ENCODE data around the gene BCL7B.
A peak's percentile ranks its signal among the peaks of the same experiment; 100 is the strongest.
"Not testable (repeated sequence)": the region's sequence is repeated elsewhere in the genome, so short reads cannot be mapped to it uniquely, and the experiment has no call there.

The BCL7B gene

DNA sequence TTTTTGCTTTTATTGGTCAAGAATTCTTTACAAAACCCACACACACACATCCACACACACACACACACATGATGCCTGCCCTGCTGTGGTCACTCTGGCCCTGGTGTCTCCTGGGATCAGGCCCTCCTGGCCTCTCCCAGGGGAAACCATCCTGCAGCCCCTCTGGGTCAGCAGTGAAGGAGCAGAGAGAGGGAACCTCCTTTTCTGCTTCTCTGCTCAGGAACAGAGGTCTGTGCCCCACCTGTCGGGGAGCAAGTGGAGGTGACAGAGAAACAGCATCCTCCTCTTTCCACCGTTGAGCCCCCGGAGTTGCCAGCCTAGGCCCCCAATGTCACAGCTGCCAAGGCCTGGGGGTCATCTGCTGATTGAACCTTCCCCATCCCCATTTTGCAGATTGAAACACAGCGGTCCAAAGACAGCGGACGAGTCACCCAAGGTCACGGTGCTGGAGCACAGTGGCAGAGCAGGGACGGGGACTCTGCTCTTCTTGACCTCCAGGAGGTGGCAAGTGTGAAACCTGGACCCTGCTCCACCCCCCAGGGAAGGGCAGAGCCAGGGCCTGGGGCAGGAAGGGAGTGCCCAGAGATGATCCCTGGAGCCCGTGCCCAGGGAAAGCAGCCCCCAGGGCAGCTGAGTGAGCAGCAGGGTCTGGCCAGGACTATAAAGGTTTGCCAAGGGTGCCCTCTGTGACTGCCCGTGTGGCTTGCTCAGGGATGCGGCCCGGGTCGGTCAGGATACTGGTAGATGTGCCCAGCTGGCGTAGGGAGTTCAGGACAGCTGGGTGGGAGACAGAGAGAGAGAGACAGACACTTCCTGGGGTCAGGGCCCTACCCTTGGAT lies 35.9 kb upstream of the BCL7B start:
- DNase-seq (ENCODE audit: low read depth, low spot score): no peak
- no CpG with 5 or more reads among the region's 14 CpGs for WGBS (ENCODE audit: insufficient coverage, insufficient read length)
- no peak overlapping the region for H3K27ac ChIP-seq (ENCODE audit: low read length)
- no peak overlapping the region for H3K4me3 ChIP-seq (ENCODE audit: low read length)
- H3K9me3 ChIP-seq (ENCODE audit: control insufficient read depth, insufficient read depth, low read length): no peaks in the 10 kb centered on the region
- peaks cover 1% of the 10 kb centered on the region; the same call in 1 of the 2 replicates for H3K4me1 ChIP-seq (ENCODE audit: control insufficient read depth, insufficient read depth, low read length)
- H3K27me3 ChIP-seq (ENCODE audit: control insufficient read depth, insufficient read depth, low read length): no peaks in the 10 kb centered on the region
- H3K36me3 ChIP-seq (ENCODE audit: control insufficient read depth, insufficient read depth, low read length): no peaks in the 10 kb centered on the region

DNA sequence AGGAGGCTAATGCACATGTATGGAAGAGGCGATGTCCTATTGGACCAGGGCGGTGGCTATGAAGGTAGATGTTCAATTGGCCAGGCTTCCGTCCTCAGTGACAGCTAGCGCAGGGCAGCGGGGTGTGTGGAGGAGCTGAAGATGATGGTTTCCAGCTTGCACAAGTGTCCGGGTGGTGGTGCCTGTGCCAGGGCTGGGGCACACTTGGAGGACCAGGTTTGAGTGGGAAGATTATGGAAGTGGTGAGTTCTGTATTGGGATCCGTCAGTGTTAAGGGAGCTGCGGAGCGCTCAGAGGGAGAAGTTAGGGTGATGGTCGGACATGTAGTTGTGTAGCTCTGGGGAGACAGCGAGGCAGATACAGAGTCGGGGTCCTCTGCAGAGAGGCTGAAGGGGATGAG lies 29.4 kb upstream of the BCL7B start:
- Histone ChIP-seq H3K27ac (ENCODE audit: low read length) (no peak overlapping the region), H3K27me3 (ENCODE audit: control insufficient read depth, insufficient read depth, low read length) (no peaks in the 10 kb centered on the region; the same call in 1 of the 2 replicates), H3K36me3 (ENCODE audit: control insufficient read depth, insufficient read depth, low read length) (no peaks in the 10 kb centered on the region), H3K9me3 (ENCODE audit: control insufficient read depth, insufficient read depth, low read length) (no peaks in the 10 kb centered on the region), H3K4me3 (ENCODE audit: low read length) (no peak overlapping the region), H3K4me1 (ENCODE audit: control insufficient read depth, insufficient read depth, low read length) (no peaks in the 10 kb centered on the region)
- DNase-seq (ENCODE audit: low read depth, low spot score): no peak
- WGBS (ENCODE audit: insufficient coverage, insufficient read length): no CpG with 5 or more reads among the region's 12 CpGs

DNA sequence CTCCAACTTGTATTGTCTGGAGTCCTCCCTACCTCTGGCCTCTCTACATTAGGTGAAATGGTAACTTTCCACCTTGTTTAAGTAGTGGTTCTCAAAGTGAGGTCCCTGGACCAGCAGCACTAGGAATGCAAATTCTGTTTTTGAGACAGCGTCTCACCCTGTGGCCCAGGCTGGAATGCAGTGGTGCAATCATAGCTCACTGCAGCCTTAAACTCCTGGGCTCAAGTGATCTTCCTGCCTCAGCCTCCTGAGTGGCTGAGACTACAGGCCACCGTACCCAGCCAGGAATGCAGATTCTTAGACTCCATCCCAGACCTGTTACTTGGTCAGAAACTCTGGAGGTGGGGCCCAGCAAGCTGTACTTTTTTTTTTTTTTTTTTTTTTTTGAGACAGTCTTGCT lies 27.7 kb upstream of the BCL7B start:
- Histone ChIP-seq H3K36me3 (ENCODE audit: control insufficient read depth, insufficient read depth, low read length) (no peaks in the 10 kb centered on the region), H3K9me3 (ENCODE audit: control insufficient read depth, insufficient read depth, low read length) (no peaks in the 10 kb centered on the region), H3K4me3 (ENCODE audit: low read length) (no peak overlapping the region), H3K27ac (ENCODE audit: low read length) (no peak overlapping the region), H3K4me1 (ENCODE audit: control insufficient read depth, insufficient read depth, low read length) (no peaks in the 10 kb centered on the region), H3K27me3 (ENCODE audit: control insufficient read depth, insufficient read depth, low read length) (no peaks in the 10 kb centered on the region; the same call in 1 of the 2 replicates)
- no peak for DNase-seq (ENCODE audit: low read depth, low spot score)
- WGBS (ENCODE audit: insufficient coverage, insufficient read length): no CpG with 5 or more reads among the region's 2 CpGs

DNA sequence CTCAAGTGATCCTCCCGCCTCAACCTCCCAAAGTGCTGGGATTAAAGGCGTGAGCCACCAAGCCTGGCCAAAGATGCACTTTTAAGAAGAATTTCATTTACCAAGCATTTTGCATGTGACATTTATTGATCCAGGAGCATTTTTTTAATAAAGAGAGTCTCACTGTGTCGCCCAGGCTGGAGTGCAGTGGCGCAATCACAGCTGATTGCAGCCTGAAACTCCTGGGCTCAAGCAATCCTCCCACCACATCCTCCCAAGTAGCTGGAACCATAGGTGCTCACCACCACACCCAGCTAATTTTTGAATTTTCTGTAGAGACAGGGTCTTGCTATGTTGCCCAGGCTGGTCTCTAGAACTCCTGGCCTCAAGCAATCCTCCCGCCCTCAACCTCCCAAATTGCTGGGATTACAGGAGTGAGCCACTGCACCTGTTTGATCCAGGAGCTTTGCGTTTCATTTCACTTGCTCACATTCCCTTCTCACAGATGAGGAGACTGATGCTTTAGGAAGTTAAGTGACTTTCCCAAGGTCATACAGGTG lies 25.2 kb upstream of the BCL7B start:
- no CpG with 5 or more reads among the region's 6 CpGs for WGBS (ENCODE audit: insufficient coverage, insufficient read length)
- Histone ChIP-seq H3K4me3 (ENCODE audit: low read length) (no peak overlapping the region), H3K36me3 (ENCODE audit: control insufficient read depth, insufficient read depth, low read length) (no peaks in the 10 kb centered on the region), H3K27ac (ENCODE audit: low read length) (no peak overlapping the region), H3K4me1 (ENCODE audit: control insufficient read depth, insufficient read depth, low read length) (no peaks in the 10 kb centered on the region), H3K27me3 (ENCODE audit: control insufficient read depth, insufficient read depth, low read length) (no peaks in the 10 kb centered on the region; the same call in 1 of the 2 replicates), H3K9me3 (ENCODE audit: control insufficient read depth, insufficient read depth, low read length) (no peaks in the 10 kb centered on the region)
- DNase-seq (ENCODE audit: low read depth, low spot score): no peak

- not testable (repeated sequence) for H3K27me3 ChIP-seq (ENCODE audit: control insufficient read depth, insufficient read depth, low read length); H3K4me1 ChIP-seq (ENCODE audit: control insufficient read depth, insufficient read depth, low read length); H3K9me3 ChIP-seq (ENCODE audit: control insufficient read depth, insufficient read depth, low read length); H3K27ac ChIP-seq (ENCODE audit: low read length); H3K36me3 ChIP-seq (ENCODE audit: control insufficient read depth, insufficient read depth, low read length); DNase-seq (ENCODE audit: low read depth, low spot score); H3K4me3 ChIP-seq (ENCODE audit: low read length)
- WGBS (ENCODE audit: insufficient coverage, insufficient read length): no CpG with 5 or more reads among the region's 9 CpGs
These were observed 23.5 kb upstream of the BCL7B start for GRCh38 chr7:73581006-73581405.

DNA sequence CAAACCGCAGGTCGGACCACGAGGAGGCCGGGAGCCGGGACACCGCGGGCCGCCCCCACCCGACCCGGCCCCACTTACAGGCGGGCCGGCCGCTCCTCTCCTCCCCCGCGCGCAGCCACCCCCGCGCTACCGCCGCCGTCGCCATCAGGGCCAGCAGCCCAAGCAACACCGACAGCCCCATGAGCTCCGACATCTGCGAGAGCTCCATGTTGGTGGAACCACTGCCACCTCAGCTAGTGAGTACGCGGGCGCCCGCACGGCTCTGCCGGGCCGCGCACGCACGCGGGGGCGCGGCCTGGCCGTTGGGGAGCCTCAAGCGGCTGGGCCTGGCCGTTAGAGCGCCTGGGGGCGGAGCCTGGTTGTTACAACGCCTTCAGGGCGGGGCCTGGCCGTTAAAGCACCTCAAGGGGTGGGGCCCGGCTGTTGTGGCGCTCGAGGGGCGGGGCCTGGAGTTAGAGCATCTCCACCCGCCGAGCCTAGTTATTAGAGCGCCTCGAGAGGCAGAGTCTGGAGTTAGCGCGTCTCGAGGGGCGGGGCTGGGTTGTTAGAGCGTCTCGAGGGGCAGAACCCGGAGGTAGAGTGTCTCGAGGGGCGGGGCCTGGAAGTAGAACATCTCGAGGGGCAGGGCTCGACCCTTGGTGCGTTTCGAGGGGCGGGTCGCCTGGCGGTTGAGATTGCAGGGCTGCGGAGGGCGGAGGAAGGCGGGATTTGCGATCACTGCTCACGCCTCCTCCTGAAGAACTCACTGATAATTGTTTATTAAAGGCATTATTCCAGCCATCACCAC lies 21.0 kb upstream of the BCL7B start, which contains the start of gene TBL2:
TBL2 (minus strand) TSS at position 238 of the 787 bp plus-strand sequence; CDS start at position 208, 30 bp downstream.
- peak within 1 kb of the TSS; percentile 66 for H3K4me3 ChIP-seq (ENCODE audit: low read length)
- DNase-seq (ENCODE audit: low read depth, low spot score): peak; percentile 90
- peaks cover 4% of the 10 kb centered on the region for H3K36me3 ChIP-seq (ENCODE audit: control insufficient read depth, insufficient read depth, low read length)
- no CpG with 5 or more reads among the region's 75 CpGs for WGBS (ENCODE audit: insufficient coverage, insufficient read length)
- no peaks in the 10 kb centered on the region; the same call in 1 of the 2 replicates for H3K27me3 ChIP-seq (ENCODE audit: control insufficient read depth, insufficient read depth, low read length)
- H3K4me1 ChIP-seq (ENCODE audit: control insufficient read depth, insufficient read depth, low read length): no peaks in the 10 kb centered on the region
- H3K27ac ChIP-seq (ENCODE audit: low read length): no peak within 1 kb of the TSS
- no peaks in the 10 kb centered on the region for H3K9me3 ChIP-seq (ENCODE audit: control insufficient read depth, insufficient read depth, low read length)

DNA sequence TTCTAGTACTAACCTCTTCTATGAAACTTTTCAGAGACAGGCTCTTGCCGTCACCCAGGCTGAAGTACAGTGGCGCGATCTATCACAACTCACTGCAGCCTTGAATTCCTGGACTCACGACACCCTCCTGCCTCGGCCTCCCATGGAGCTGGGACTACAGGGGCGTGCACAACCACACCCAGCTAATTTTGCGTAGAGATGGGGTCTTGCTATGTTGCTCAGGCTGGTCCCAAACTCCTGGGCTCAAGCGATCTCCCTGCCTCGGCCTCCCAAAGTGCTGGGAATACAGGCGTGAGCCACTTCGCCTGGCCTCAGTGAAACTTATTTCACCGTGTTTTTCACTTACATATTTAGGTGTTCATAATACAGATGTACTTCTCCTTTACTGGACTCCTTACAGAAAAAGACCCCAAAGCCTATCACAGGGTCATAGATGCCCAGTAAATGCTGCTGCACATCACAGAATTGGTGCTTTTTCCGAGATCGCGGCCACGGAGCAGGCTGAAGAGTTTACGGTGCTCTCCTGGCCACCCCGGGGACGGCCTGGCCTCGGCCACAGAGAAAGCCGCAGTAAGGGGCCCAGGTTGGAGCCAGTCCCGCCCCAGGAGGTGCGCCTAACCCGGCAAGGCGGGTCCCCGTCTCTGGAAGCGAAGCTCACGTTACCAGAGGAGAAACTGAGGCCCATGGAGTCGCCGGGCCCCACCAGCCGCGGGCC lies 20.3 kb upstream of the BCL7B start:
- DNase-seq (ENCODE audit: low read depth, low spot score): no peak
- Histone ChIP-seq H3K27ac (ENCODE audit: low read length) (no peak overlapping the region), H3K9me3 (ENCODE audit: control insufficient read depth, insufficient read depth, low read length) (no peaks in the 10 kb centered on the region), H3K4me1 (ENCODE audit: control insufficient read depth, insufficient read depth, low read length) (no peaks in the 10 kb centered on the region), H3K36me3 (ENCODE audit: control insufficient read depth, insufficient read depth, low read length) (peaks cover 10% of the 10 kb centered on the region), H3K27me3 (ENCODE audit: control insufficient read depth, insufficient read depth, low read length) (no peaks in the 10 kb centered on the region; the same call in 1 of the 2 replicates), H3K4me3 (ENCODE audit: low read length) (peak overlapping the region; percentile 66)
- whole genome bisulfite sequencing (ENCODE audit: insufficient coverage, insufficient read length): no CpG with 5 or more reads among the region's 32 CpGs

- H3K4me1 ChIP-seq (ENCODE audit: control insufficient read depth, insufficient read depth, low read length): no peaks in the 10 kb centered on the region
- H3K9me3 ChIP-seq (ENCODE audit: control insufficient read depth, insufficient read depth, low read length): no peaks in the 10 kb centered on the region
- no peak overlapping the region for H3K4me3 ChIP-seq (ENCODE audit: low read length)
- H3K27ac ChIP-seq (ENCODE audit: low read length): no peak overlapping the region
- no peaks in the 10 kb centered on the region; the same call in 1 of the 2 replicates for H3K27me3 ChIP-seq (ENCODE audit: control insufficient read depth, insufficient read depth, low read length)
- WGBS (ENCODE audit: insufficient coverage, insufficient read length): no CpG with 5 or more reads among the region's 11 CpGs
- peaks cover 25% of the 10 kb centered on the region for H3K36me3 ChIP-seq (ENCODE audit: control insufficient read depth, insufficient read depth, low read length)
- DNase-seq (ENCODE audit: low read depth, low spot score): no peak
These were observed 16.3 kb upstream of the BCL7B start for GRCh38 chr7:73573791-73574190.

- Histone ChIP-seq H3K27ac (ENCODE audit: low read length) (no peak overlapping the region), H3K4me3 (ENCODE audit: low read length) (no peak overlapping the region), H3K9me3 (ENCODE audit: control insufficient read depth, insufficient read depth, low read length) (no peaks in the 10 kb centered on the region), H3K4me1 (ENCODE audit: control insufficient read depth, insufficient read depth, low read length) (no peaks in the 10 kb centered on the region), H3K36me3 (ENCODE audit: control insufficient read depth, insufficient read depth, low read length) (peaks cover 25% of the 10 kb centered on the region), H3K27me3 (ENCODE audit: control insufficient read depth, insufficient read depth, low read length) (no peaks in the 10 kb centered on the region; the same call in 1 of the 2 replicates)
- no peak for DNase-seq (ENCODE audit: low read depth, low spot score)
- WGBS (ENCODE audit: insufficient coverage, insufficient read length): no CpG with 5 or more reads among the region's 9 CpGs
These were observed 15.8 kb upstream of the BCL7B start for GRCh38 chr7:73573276-73573675.

DNA sequence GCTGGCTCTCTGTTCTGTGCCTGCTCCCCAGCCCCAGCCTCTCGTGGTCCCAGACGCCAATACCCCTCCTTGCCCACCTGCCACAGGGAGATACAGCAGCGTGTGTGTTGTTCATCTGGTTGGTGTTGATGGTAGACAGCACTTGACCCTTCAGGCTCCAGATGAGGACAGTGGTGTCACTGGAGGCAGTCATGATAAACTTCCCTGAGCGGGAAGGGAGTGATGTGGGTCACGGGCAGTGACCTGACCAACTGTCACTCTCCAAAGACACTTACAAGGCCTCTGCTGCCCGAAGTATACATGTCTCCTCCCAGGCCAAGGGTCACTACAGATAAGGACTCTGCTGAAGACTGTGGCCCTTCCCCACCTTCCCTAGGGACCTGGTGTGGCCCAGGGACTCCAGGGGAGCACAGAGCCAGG lies 15.3 kb upstream of the BCL7B start:
- WGBS (ENCODE audit: insufficient coverage, insufficient read length): no CpG with 5 or more reads among the region's 6 CpGs
- no peak overlapping the region for H3K4me3 ChIP-seq (ENCODE audit: low read length)
- no peak overlapping the region for H3K27ac ChIP-seq (ENCODE audit: low read length)
- no peaks in the 10 kb centered on the region for H3K9me3 ChIP-seq (ENCODE audit: control insufficient read depth, insufficient read depth, low read length)
- H3K4me1 ChIP-seq (ENCODE audit: control insufficient read depth, insufficient read depth, low read length): no peaks in the 10 kb centered on the region
- DNase-seq (ENCODE audit: low read depth, low spot score): no peak
- H3K36me3 ChIP-seq (ENCODE audit: control insufficient read depth, insufficient read depth, low read length): peaks cover 25% of the 10 kb centered on the region
- no peaks in the 10 kb centered on the region; the same call in 1 of the 2 replicates for H3K27me3 ChIP-seq (ENCODE audit: control insufficient read depth, insufficient read depth, low read length)
